ENCODE measurements around the gene BET1L. TPM values are rescaled to one million over a fixed set of nuclear protein-coding genes. Genes with fewer than 3 reads are reported as not detected.

BET1L gene
- total and polyA plus RNA-seq, 4 donors, result 7.6 to 32.6 (median 23.4) TPM

GRCh38 chr11:213111-213510 is 5.9 kb upstream of the BET1L start:
- H3K27ac ChIP-seq (ENCODE audit: low read depth in 1 of 2, low read length in 2 of 2), result no peak overlapping the region
- no peaks in the 10 kb centered on the region for H3K9me3 ChIP-seq (ENCODE audit: control insufficient read depth in 4 of 4, low read length in 3 of 4)
- H3K27me3 ChIP-seq (ENCODE audit: control insufficient read depth in 4 of 4, insufficient read depth in 4 of 4, low read length in 3 of 4), result no peaks in the 10 kb centered on the region
- no peak overlapping the region for H3K9ac ChIP-seq (ENCODE audit: low read depth in 1 of 2, low read length in 2 of 2)
- H3K4me1 ChIP-seq (ENCODE audit: control insufficient read depth in 4 of 4, insufficient read depth in 4 of 4, low read length in 3 of 4), result peaks cover 5 to 20% (median 15%) of the 10 kb centered on the region in 4 donors
- TF ChIP-seq RXRA (IDR thresholded peaks at IDR 0.05) (no peak), CTCF (IDR thresholded peaks at IDR 0.05; ENCODE audit: low read depth, low read length, missing input control) (no peak), HNF4A (conservative IDR thresholded peaks at IDR 0.05) (no peak), FOXA2 (IDR thresholded peaks at IDR 0.05) (no peak), REST (IDR thresholded peaks at IDR 0.05) (no peak), RAD21 (IDR thresholded peaks at IDR 0.05) (no peak), YY1 (IDR thresholded peaks at IDR 0.05) (no peak), GABPA (IDR thresholded peaks at IDR 0.05 in 1 of 2, conservative IDR thresholded peaks at IDR 0.05 in 1 of 2) (no peak)
- H3K4me3 ChIP-seq (ENCODE audit: low read depth in 1 of 3, low read length in 3 of 3), result no peak overlapping the region
- DNase-seq (ENCODE audit: low spot score), result no peak
- peaks cover 11 to 56% (median 49%) of the 10 kb centered on the region in 4 donors for H3K36me3 ChIP-seq (ENCODE audit: control insufficient read depth in 4 of 4, insufficient read depth in 3 of 4, low read depth in 1 of 4, low read length in 3 of 4)
- 97% methylated on average over 4 of the region's 4 CpGs for WGBS

GRCh38 chr11:212150-213100 is 5.2 kb upstream of the BET1L start:
- WGBS, result 94% methylated on average over 17 of the region's 17 CpGs
- TF ChIP-seq HNF4A (conservative IDR thresholded peaks at IDR 0.05), result no peak
- TF ChIP-seq REST (IDR thresholded peaks at IDR 0.05), result no peak
- no peak for TF ChIP-seq FOXA1 (IDR thresholded peaks at IDR 0.05)
- no peak for TF ChIP-seq CTCF (IDR thresholded peaks at IDR 0.05; ENCODE audit: low read depth, low read length, missing input control)
- no peak for TF ChIP-seq NR2F2 (IDR thresholded peaks at IDR 0.05)
- no peak for TF ChIP-seq EGR1 (IDR thresholded peaks at IDR 0.05; ENCODE audit: low read depth in 2 of 2)
- TF ChIP-seq ZBTB33 (IDR thresholded peaks at IDR 0.05), result no peak
- no peak for TF ChIP-seq YY1 (IDR thresholded peaks at IDR 0.05)
- no peak for TF ChIP-seq HNF4G (IDR thresholded peaks at IDR 0.05)
- no peak for TF ChIP-seq MAX (IDR thresholded peaks at IDR 0.05)
- TF ChIP-seq RAD21 (IDR thresholded peaks at IDR 0.05), result no peak

More at GRCh38 chr11:212150-213100, 5.2 kb upstream of the BET1L start:
- Histone ChIP-seq H3K27ac (ENCODE audit: low read depth in 1 of 2, low read length in 2 of 2) (no peak overlapping the region), H3K4me1 (ENCODE audit: control insufficient read depth in 4 of 4, insufficient read depth in 4 of 4, low read length in 3 of 4) (peaks cover 5 to 23% (median 15%) of the 10 kb centered on the region in 4 donors), H3K4me3 (ENCODE audit: low read depth in 1 of 3, low read length in 3 of 3) (no peak overlapping the region), H3K36me3 (ENCODE audit: control insufficient read depth in 4 of 4, insufficient read depth in 3 of 4, low read depth in 1 of 4, low read length in 3 of 4) (peaks cover 11 to 56% (median 49%) of the 10 kb centered on the region in 4 donors), H3K9me3 (ENCODE audit: control insufficient read depth in 4 of 4, low read length in 3 of 4) (no peaks in the 10 kb centered on the region), H3K9ac (ENCODE audit: low read depth in 1 of 2, low read length in 2 of 2) (no peak overlapping the region), H3K27me3 (ENCODE audit: control insufficient read depth in 4 of 4, insufficient read depth in 4 of 4, low read length in 3 of 4) (no peaks in the 10 kb centered on the region)
- DNase-seq (ENCODE audit: low spot score), result no peak
